GM12878 (cell line): ENCODE data around the gene NDUFB1. TPM values are rescaled to one million over a fixed set of nuclear protein-coding genes. Genes with fewer than 3 reads are reported as not detected.

ENCODE experiments used
- ATAC-seq: fragments of 200-7000 bp; cut with Tn5 transposase; 3 replicates; pipeline ENCODE4 v1.9.1; 2020; ENCODE audit warnings: mild to moderate bottlenecking, moderate library complexity
- BruUV-seq: library from RNA; stranded (reverse); fragments of 400-500 nt; replicated peaks from 2 replicates; lab custom pipeline; 2021; lab: Mats Ljungman, UMichigan
- CTCF ChIA-PET: fragments of 300-600 bp; sonication (Branson Sonifier 250); formaldehyde crosslinking; extraction: SDS; loops from one replicate; lab custom pipeline; 2021; ENCODE audit warnings: inconsistent platforms; lab: Yijun Ruan, JAX
- POLR2A ChIA-PET: fragments of 350-600 bp; formaldehyde crosslinking; extraction: SDS; loops from one replicate; lab custom pipeline; 2021; ENCODE audit warnings: inconsistent platforms; lab: Charles Lee
- RAD21 ChIA-PET: fragments of 300-600 bp; sonication (Branson Sonifier 250); formaldehyde crosslinking; loops from one replicate; lab custom pipeline; 2023; ENCODE audit warnings: antibody characterized with exemption; ENCODE audit not compliant: unreplicated experiment; lab: Charles Lee
- SMC1A ChIA-PET: fragments of 300-600 bp; sonication (Branson Sonifier 250); formaldehyde crosslinking; loops from one replicate; lab custom pipeline; 2023; ENCODE audit not compliant: unreplicated experiment, uncharacterized antibody; lab: Charles Lee
- DNase-seq: peaks from one replicate; pipeline ENCODE4 v3.0.0-alpha.2; 2011; ENCODE audit warnings: low read depth, low spot score
- FAIRE-seq: peaks from 3 replicates; lab custom pipeline; 2011; peaks lifted over from hg19 to GRCh38; lab: Jason Lieb, UNC
- H2AFZ ChIP-seq: 2 replicates; pipeline ENCODE4 v1.6.0; 2011; ENCODE audit warnings: low read depth, low read length, control low read depth; ENCODE audit not compliant: control insufficient read depth
- H3K27ac ChIP-seq: 2 replicates; pipeline ENCODE4 v1.5.1; 2011; ENCODE audit warnings: control low read depth; ENCODE audit not compliant: control insufficient read depth, insufficient read depth
- H3K27me3 ChIP-seq, 2 experiments: replicated peaks in 1 of 2; 2 replicates each; pipeline versions ENCODE4 v1.6.0 to v1.6.1; 2011; ENCODE audit warnings: low read length in 1 of 2; ENCODE audit not compliant: control insufficient read depth in 2 of 2, insufficient read depth in 2 of 2
- H3K36me3 ChIP-seq, 2 experiments: 2 replicates each; pipeline ENCODE4 v1.5.1; 2011; ENCODE audit warnings: low read length in 1 of 2; ENCODE audit not compliant: control insufficient read depth in 2 of 2, insufficient read depth in 2 of 2
- H3K4me1 ChIP-seq: 2 replicates; pipeline ENCODE4 v1.6.1; 2011; ENCODE audit warnings: mild to moderate bottlenecking, low read length, moderate library complexity, mixed read lengths; ENCODE audit not compliant: control insufficient read depth, insufficient read depth
- H3K4me2 ChIP-seq: 2 replicates; pipeline ENCODE4 v1.6.0; 2011; ENCODE audit warnings: control low read depth; ENCODE audit not compliant: control insufficient read depth, insufficient read depth
- H3K4me3 ChIP-seq: fragments of 200-600 bp; sonication (generic); 2 replicates; pipeline ENCODE4 v1.5.1; 2016
- H3K79me2 ChIP-seq: 2 replicates; pipeline ENCODE4 v1.6.0; 2011; ENCODE audit warnings: low read length; ENCODE audit not compliant: control insufficient read depth, insufficient read depth
- H3K9ac ChIP-seq: 2 replicates; pipeline ENCODE4 v1.8.0; 2011; ENCODE audit warnings: low read length, control low read depth, mixed read lengths; ENCODE audit not compliant: control insufficient read depth, insufficient read depth
- H3K9me3 ChIP-seq: replicated peaks from 3 replicates; pipeline ENCODE4 v1.5.1; 2011; ENCODE audit warnings: mild to moderate bottlenecking, low read length; ENCODE audit not compliant: control insufficient read depth, insufficient read depth
- H4K20me1 ChIP-seq: 2 replicates; pipeline ENCODE4 v1.6.0; 2011; ENCODE audit not compliant: control insufficient read depth, insufficient read depth
- ASH2L ChIP-seq: fragments of 300-600, 200-600 bp; sonication (generic); IDR thresholded peaks from 2 replicates; pipeline ENCODE4 v1.6.1; 2017; ENCODE audit warnings: low read depth, mild to moderate bottlenecking, borderline replicate concordance
- BCLAF1 ChIP-seq: fragments of 450-650 bp; IDR thresholded peaks from 2 replicates; pipeline ENCODE4 v1.6.1; 2017; ENCODE audit warnings: antibody characterized with exemption, mild to moderate bottlenecking, moderate library complexity
- CHD1 ChIP-seq: IDR thresholded peaks from 2 replicates; pipeline ENCODE4 v1.6.1; 2012; ENCODE audit warnings: low read depth, low read length, improper control_type of control experiment
- CREB1 ChIP-seq: IDR thresholded peaks from 2 replicates; pipeline ENCODE4 v1.6.1; 2012; ENCODE audit warnings: low read depth, mild to moderate bottlenecking, inconsistent platforms
- CTCF ChIP-seq, 3 experiments: IDR thresholded peaks in 2 of 3; conservative IDR thresholded peaks in 1 of 3; 2 replicates each; pipeline ENCODE4 v1.5.1; 2011; ENCODE audit warnings: low read depth in 3 of 3, low read length in 3 of 3, mild to moderate bottlenecking in 3 of 3, control low read depth in 2 of 3, moderate library complexity in 2 of 3, inconsistent platforms in 1 of 3, mixed read lengths in 1 of 3; ENCODE audit not compliant: control insufficient read depth in 2 of 3, insufficient read depth in 1 of 3; ENCODE audit errors: extremely low read depth in 1 of 3
- EGR1 ChIP-seq, 2 experiments: IDR thresholded peaks; 1 replicate in 1 of 2; 2 replicates in 1 of 2; pipeline ENCODE4 v1.6.1; 2011 to 2012; ENCODE audit warnings: low read depth in 2 of 2, low read length in 2 of 2, borderline replicate concordance in 1 of 2, mild to moderate bottlenecking in 1 of 2, moderate library complexity in 1 of 2
- FOS ChIP-seq: IDR thresholded peaks from 3 replicates; pipeline ENCODE4 v1.6.1; 2011; ENCODE audit warnings: borderline replicate concordance; ENCODE audit not compliant: insufficient read length; ENCODE audit errors: extremely low read depth
- FOXK2 ChIP-seq: fragments of 450-650 bp; IDR thresholded peaks from 2 replicates; pipeline ENCODE4 v1.6.1; 2017; ENCODE audit warnings: mild to moderate bottlenecking, moderate library complexity
- FOXM1 ChIP-seq: IDR thresholded peaks from 2 replicates; pipeline ENCODE4 v1.6.1; 2012; ENCODE audit warnings: low read depth, mild to moderate bottlenecking, inconsistent platforms, low read length, moderate library complexity
- KDM1A ChIP-seq: fragments of 200-600 bp; sonication (generic); IDR thresholded peaks from 2 replicates; pipeline ENCODE4 v1.6.1; 2016; ENCODE audit warnings: borderline replicate concordance
- LARP7 ChIP-seq: fragments of 450-650 bp; IDR thresholded peaks from 2 replicates; pipeline ENCODE4 v1.6.1; 2017; ENCODE audit warnings: mild to moderate bottlenecking
- MAX ChIP-seq: IDR thresholded peaks from 2 replicates; pipeline ENCODE4 v1.6.1; 2012; ENCODE audit warnings: low read depth, low read length, improper control_type of control experiment
- NBN ChIP-seq: fragments of 450-650 bp; IDR thresholded peaks from 2 replicates; pipeline ENCODE4 v1.6.1; 2016
- PAX8 ChIP-seq: fragments of 450-650 bp; IDR thresholded peaks from 2 replicates; pipeline ENCODE4 v1.6.1; 2017; ENCODE audit warnings: mild to moderate bottlenecking, moderate library complexity
- RAD51 ChIP-seq: fragments of 450-650 bp; IDR thresholded peaks from 2 replicates; pipeline ENCODE4 v1.6.1; 2016; ENCODE audit warnings: moderate library complexity, mild to moderate bottlenecking, inconsistent platforms
- RB1 ChIP-seq: fragments of 450-650 bp; formaldehyde crosslinking; IDR thresholded peaks from 2 replicates; pipeline ENCODE4 v1.6.1; 2017; ENCODE audit warnings: mild to moderate bottlenecking, borderline replicate concordance
- SREBF1 ChIP-seq: IDR thresholded peaks from 2 replicates; pipeline ENCODE4 v1.6.1; 2012; ENCODE audit warnings: mild to moderate bottlenecking, low read length
- SRF ChIP-seq, 2 experiments: IDR thresholded peaks; 2 replicates each; pipeline ENCODE4 v1.6.1; 2011; ENCODE audit warnings: low read depth in 2 of 2, low read length in 2 of 2, mild to moderate bottlenecking in 1 of 2, moderate library complexity in 1 of 2
- TARDBP ChIP-seq: IDR thresholded peaks from 2 replicates; pipeline ENCODE4 v1.6.1; 2016; ENCODE audit warnings: borderline replicate concordance
- TCF3 ChIP-seq: IDR thresholded peaks from 2 replicates; pipeline ENCODE4 v1.6.1; 2012; ENCODE audit warnings: low read depth, mild to moderate bottlenecking, low read length, borderline replicate concordance; ENCODE audit not compliant: insufficient read depth
- YBX1 ChIP-seq: fragments of 450-650 bp; IDR thresholded peaks from 2 replicates; pipeline ENCODE4 v1.6.1; 2016; ENCODE audit warnings: antibody characterized with exemption
- ZNF384 ChIP-seq: IDR thresholded peaks from 2 replicates; pipeline ENCODE4 v1.6.1; 2012; ENCODE audit warnings: low read depth, mild to moderate bottlenecking, low read length, improper control_type of control experiment, borderline replicate concordance
- in situ Hi-C: fragments of 300-500 bp; cut with MboI; formaldehyde crosslinking; loops from 9 replicates; pipeline ENCODE4 v1.14.3; 2018; ENCODE audit warnings: mixed read lengths
- intact Hi-C: fragments of 100-400 bp; cut with micrococcal nuclease; formaldehyde crosslinking; loops from one replicate; pipeline ENCODE4 v1.14.2; 2022; ENCODE audit not compliant: unreplicated experiment
- polyA plus RNA-seq, 11 experiments: library from polyadenylated mRNA; depleted of rRNA in 4 of 11; unstranded in 6 of 11; stranded (reverse) in 5 of 11; fragments of >200 nt; fragmentation: Nextera tagmentation in 4 of 11; fragmentation: Illumina TruSeq in 1 of 11; extraction: Ambion mirVana in 4 of 11; extraction: Trizol in 1 of 11; gene quantifications; 1 replicate in 1 of 11; 2 replicates in 10 of 11; pipeline versions ENCODE4 v1.2.1 to v1.2.3, GENCODE V29; 2011 to 2016; ENCODE audit warnings: inconsistent platforms in 2 of 11, missing spikeins in 2 of 11, low read depth in 1 of 11
- total RNA-seq, 4 experiments: library from RNA; depleted of rRNA in 3 of 4; stranded (reverse); fragments of >200 nt in 3 of 4; fragmentation: Illumina TruSeq in 1 of 4; extraction: Trizol in 1 of 4; gene quantifications; 2 replicates each; pipeline versions ENCODE4 v1.2.1 to v1.2.3, GENCODE V29; 2013 to 2021

Gene NDUFB1
- total and polyA plus RNA-seq, 10 of the 15 experiments (the other 5 are each of a cell fraction or from before 2014, with no cell fraction given): 132 to 919 (median 561) TPM

- TF ChIP-seq CTCF (IDR thresholded peaks at IDR 0.05 in 2 of 3, conservative IDR thresholded peaks at IDR 0.05 in 1 of 3; ENCODE audit: control insufficient read depth in 2 of 3, extremely low read depth in 1 of 3, insufficient read depth in 1 of 3, low read depth in 3 of 3, low read length in 3 of 3): no peak
- no peak for TF ChIP-seq TCF3
- no peak for TF ChIP-seq EGR1 (IDR thresholded peaks at IDR 0.05; ENCODE audit: borderline replicate concordance in 1 of 2, low read depth in 2 of 2, low read length in 2 of 2)
- no peak for TF ChIP-seq CREB1
- no peak for TF ChIP-seq NBN
- TF ChIP-seq RB1: no peak
- TF ChIP-seq MAX: no peak
- no peak for TF ChIP-seq FOS
- TF ChIP-seq CHD1: no peak
- no peak for TF ChIP-seq FOXK2
- TF ChIP-seq, all 136 proteins: peak for 0
These were observed 33.0 kb downstream of the NDUFB1 start (continued) for GRCh38 chr14:92088494-92088893.

GRCh38 chr14:92074555-92074954 is 47.0 kb downstream of the NDUFB1 start:
- Histone ChIP-seq H3K4me3 (no peak overlapping the region), H3K9me3 (no peaks in the 10 kb centered on the region), H3K36me3 (peaks cover 0 to 6% of the 10 kb centered on the region in 2 experiments; a peak in 2 of 4 replicates), H3K4me2 (no peak overlapping the region), H3K9ac (no peak overlapping the region), H2AFZ (no peak overlapping the region), H3K4me1 (no peaks in the 10 kb centered on the region), H3K27ac (no peak overlapping the region), H3K27me3 (no peaks in the 10 kb centered on the region), H3K79me2 (no peaks in the 10 kb centered on the region), H4K20me1 (no peaks in the 10 kb centered on the region)
- in situ Hi-C loops (no loop called here), intact Hi-C loops (no loop called here)
- no peak for ATAC-seq
- FAIRE-seq: no peak
- ChIA-PET POLR2A (interaction anchor here (0.5 kb wide), 1 partner anchor 668 kb away, joined by 3 read pairs; no protein-coding TSS in a partner anchor), RAD21 (no interaction called here), SMC1A (interaction anchor here (1.2 kb wide), 1 partner anchor 9 kb away, joined by 3 read pairs; no protein-coding TSS in a partner anchor), CTCF (no interaction called here)
- no peak for DNase-seq
- no TSS peak for BruUV-seq
- TF ChIP-seq FOXM1 (no peak), ZNF384 (no peak), EGR1 (IDR thresholded peaks at IDR 0.05; ENCODE audit: borderline replicate concordance in 1 of 2, low read depth in 2 of 2, low read length in 2 of 2) (no peak), SRF (IDR thresholded peaks at IDR 0.05; ENCODE audit: low read depth in 2 of 2, low read length in 2 of 2) (no peak), BCLAF1 (no peak), ASH2L (no peak), KDM1A (no peak), PAX8 (no peak), RAD51 (no peak), SREBF1 (no peak), NBN (no peak), TARDBP (no peak), YBX1 (no peak), LARP7 (no peak)
